Measurements from ENCODE around the gene WIPF1.

The WIPF1 gene

DNA sequence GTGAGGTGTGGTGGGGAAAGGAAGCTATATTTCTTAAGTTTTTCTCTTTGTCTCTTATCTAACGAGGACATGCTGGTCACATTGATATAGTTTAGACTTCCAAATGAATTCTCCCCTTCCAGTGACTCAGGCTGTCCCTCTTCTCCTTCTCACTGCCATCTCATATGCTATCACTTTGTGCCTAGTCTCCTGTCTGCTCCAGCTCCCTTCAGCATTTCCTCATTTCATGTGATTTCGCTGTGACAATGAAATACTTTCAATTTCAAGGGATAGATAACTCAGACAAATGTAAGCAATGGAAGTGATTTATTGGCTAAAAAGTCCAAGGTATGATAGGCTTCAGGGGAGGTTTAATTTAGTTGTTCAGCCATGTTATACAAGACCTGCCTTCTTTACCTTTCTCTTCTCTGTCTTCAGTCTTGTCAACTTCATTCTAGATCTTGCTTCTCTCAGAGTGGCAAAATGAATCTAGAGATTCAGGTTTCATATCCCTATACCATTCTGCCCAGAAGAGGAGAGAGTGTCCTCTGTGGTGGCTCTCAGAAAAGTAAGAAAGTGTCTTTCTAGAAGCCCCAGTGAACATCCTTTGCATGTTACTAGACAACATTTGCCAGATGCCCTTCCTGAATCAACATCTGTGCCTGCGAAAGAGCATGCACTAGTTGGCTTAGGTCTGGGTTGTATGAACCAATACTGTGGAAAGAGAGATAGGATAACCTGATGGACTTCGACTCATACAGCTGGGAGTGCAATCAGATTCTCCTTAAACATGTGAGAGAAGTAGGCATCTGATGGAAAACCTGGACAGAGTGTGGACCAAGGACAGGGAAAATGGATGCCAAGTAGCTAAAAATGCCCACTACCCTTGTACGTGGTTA lies 80.9 kb downstream of the WIPF1 start:
- TF ChIP-seq, protein P1, sequence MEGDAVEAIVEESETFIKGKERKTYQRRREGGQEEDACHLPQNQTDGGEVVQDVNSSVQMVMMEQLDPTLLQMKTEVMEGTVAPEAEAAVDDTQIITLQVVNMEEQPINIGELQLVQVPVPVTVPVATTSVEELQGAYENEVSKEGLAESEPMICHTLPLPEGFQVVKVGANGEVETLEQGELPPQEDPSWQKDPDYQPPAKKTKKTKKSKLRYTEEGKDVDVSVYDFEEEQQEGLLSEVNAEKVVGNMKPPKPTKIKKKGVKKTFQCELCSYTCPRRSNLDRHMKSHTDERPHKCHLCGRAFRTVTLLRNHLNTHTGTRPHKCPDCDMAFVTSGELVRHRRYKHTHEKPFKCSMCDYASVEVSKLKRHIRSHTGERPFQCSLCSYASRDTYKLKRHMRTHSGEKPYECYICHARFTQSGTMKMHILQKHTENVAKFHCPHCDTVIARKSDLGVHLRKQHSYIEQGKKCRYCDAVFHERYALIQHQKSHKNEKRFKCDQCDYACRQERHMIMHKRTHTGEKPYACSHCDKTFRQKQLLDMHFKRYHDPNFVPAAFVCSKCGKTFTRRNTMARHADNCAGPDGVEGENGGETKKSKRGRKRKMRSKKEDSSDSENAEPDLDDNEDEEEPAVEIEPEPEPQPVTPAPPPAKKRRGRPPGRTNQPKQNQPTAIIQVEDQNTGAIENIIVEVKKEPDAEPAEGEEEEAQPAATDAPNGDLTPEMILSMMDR (IDR thresholded peaks at IDR 0.05; ENCODE audit: control insufficient read depth, insufficient read depth, low read depth, low read length, missing control alignments): no peak
- no peak for DNase-seq (ENCODE audit: low read depth)
- no peak overlapping the region for H3K4me3 ChIP-seq (ENCODE audit: control insufficient read depth, low read depth, low read length)

DNA sequence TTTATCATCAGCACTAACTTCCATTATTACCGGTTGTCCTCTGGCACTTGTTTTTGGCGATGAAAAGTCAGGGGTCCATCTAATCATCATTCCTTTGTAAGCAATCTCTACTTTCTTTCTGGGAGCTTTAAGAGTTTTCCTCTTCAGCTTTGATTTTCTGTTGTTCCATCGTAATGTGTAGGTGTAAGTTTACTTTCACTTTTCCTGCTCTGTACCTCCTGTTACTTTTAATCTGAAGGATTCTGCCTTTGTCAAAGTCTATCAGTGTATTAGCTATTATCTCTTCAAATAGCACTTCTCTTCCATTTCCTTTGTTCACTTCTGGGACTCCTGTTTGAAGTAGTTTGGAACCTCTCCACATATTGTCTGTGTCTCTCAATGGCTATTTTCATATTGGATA lies 85.3 kb downstream of the WIPF1 start:
- TF ChIP-seq, protein P1 (IDR thresholded peaks at IDR 0.05; ENCODE audit: control insufficient read depth, insufficient read depth, low read depth, low read length, missing control alignments): no peak
- H3K4me3 ChIP-seq (ENCODE audit: control insufficient read depth, low read depth, low read length): no peak overlapping the region

DNA sequence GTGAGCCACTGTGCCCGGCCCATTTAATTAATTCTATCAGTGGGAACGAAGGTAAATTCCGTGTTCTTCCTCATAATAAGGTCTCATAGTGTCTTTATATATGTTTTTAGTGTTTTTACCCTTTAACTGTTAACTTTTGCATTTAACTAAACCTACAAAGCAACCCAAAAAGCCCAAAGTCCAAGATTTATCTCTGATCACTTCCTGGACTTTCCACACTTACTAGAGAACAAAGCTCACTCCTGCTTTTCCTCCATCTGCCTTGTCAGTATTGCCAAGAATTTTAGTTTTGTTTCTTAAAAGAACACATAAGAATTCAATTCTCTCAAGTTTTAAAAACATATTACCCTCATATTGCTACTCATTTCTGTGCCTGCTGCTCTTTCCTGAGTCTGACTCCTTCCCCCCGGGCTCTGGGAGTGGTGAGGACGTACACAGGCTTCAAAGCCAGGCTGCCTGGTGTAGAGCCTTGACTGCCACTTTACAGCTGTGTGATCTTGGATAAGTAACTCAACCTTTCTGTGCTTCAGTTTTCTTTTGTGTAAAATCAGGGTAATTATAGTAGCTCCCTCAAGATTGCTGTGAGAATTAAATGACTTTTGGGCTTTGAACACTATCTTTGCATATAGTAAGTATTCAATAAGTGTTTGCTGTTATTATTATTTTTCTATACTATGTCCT lies 85.9 kb downstream of the WIPF1 start:
- no peak for DNase-seq (ENCODE audit: low read depth)
- no peak overlapping the region for H3K4me3 ChIP-seq (ENCODE audit: control insufficient read depth, low read depth, low read length)
- TF ChIP-seq, protein P1 (IDR thresholded peaks at IDR 0.05; ENCODE audit: control insufficient read depth, insufficient read depth, low read depth, low read length, missing control alignments): no peak

More for the DNA sequence above, 85.3 kb downstream of the WIPF1 start:
- no peak for DNase-seq (ENCODE audit: low read depth)

DNA sequence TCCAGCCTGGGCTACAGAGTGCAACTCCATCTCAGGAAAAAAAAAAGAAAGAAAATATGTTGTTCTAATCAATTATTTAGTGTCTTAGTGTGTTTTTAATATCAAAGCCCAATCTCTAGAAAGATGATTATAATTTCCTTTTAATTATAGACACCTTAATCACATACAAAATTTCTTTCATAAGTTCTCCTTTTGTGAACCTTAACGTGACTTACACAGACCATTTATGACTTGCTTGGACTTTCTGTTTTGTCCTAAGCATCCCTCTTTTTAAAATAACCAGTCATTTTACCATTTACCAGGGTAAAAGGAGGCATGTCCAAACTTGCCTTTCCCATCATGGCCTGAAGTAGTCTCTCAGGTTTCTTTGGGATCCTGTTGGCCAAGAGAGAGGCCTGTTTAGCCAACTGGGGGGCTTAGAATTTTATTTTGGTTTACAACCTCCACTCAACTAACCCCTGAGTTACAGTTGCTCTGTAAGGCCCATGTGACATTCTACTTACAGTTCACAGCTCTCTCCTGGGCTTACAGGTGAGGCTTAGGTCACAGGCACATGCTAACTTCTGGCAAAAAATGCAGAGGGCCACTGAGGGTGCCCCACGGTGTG lies 86.9 kb downstream of the WIPF1 start:
- DNase-seq (ENCODE audit: low read depth): no peak
- H3K4me3 ChIP-seq (ENCODE audit: control insufficient read depth, low read depth, low read length): no peak overlapping the region
- TF ChIP-seq, protein P1 (IDR thresholded peaks at IDR 0.05; ENCODE audit: control insufficient read depth, insufficient read depth, low read depth, low read length, missing control alignments): no peak

Data from AG09309 (cell line).